ENCODE data around the gene LRRC51. TPM values are rescaled to one million over a fixed set of nuclear protein-coding genes. Genes with fewer than 3 reads are reported as not detected.

Gene LRRC51
- total RNA-seq, 3 donors from 2014 or later (not counting 1 experiment from before 2014, with no cell fraction given), result 2.0 to 3.1 (median 2.5) TPM

DNA sequence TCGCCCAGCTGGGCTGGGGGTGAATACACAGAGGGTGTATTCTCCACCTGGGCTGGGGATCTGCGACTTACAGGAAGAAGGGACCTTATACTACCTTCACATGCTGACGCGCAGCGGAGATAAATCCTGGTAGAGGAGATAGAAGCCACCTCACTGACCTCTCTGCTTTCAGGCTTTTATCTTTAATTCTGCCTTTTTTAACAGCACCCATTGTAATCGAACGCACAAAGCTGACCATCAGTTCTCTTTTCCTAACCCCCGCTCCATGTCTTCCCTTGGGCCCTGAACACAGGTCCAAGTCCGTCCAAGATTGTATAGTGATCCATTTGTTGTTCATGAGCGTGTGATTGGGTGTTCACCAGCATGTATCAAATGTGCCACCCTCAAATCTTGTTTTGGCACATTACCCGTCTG lies 23.1 kb downstream of the LRRC51 start:
- Mint-ChIP-seq H3K36me3 (no peaks in the 10 kb centered on the region), H3K4me1 (peaks cover 43 to 45% of the 10 kb centered on the region in 2 donors), H3K9me3 (no peaks in the 10 kb centered on the region), H3K27ac (peak overlapping the region; percentile 89 to 91), H3K4me3 (peak overlapping the region; percentile 94), H3K27me3 (ENCODE audit: low read depth in 2 of 2) (no peaks in the 10 kb centered on the region)
- Histone ChIP-seq H3K9me3 (ENCODE audit: control insufficient read depth, insufficient read depth, low read length) (no peaks in the 10 kb centered on the region), H3K4me3 (ENCODE audit: low read length) (peak overlapping the region; percentile 84), H3K27me3 (ENCODE audit: control insufficient read depth, insufficient read depth, low read length) (no peaks in the 10 kb centered on the region), H3K27ac (ENCODE audit: low read length) (peak overlapping the region; percentile 87), H3K4me1 (ENCODE audit: control insufficient read depth, insufficient read depth, low read length) (peaks cover 31% of the 10 kb centered on the region), H3K36me3 (ENCODE audit: control insufficient read depth, insufficient read depth, low read length) (peaks cover 6% of the 10 kb centered on the region)
- 85% methylated on average over 10 of the region's 11 CpGs for WGBS (ENCODE audit: insufficient coverage)
- intact Hi-C loops (cut with micrococcal nuclease), result loop anchor here (1.0 kb wide), 2 partner anchors 9 to 23 kb away; partner anchors contain the start of genes ANAPC15, LRRC51 and NUMA1
- TF ChIP-seq, protein P1, sequence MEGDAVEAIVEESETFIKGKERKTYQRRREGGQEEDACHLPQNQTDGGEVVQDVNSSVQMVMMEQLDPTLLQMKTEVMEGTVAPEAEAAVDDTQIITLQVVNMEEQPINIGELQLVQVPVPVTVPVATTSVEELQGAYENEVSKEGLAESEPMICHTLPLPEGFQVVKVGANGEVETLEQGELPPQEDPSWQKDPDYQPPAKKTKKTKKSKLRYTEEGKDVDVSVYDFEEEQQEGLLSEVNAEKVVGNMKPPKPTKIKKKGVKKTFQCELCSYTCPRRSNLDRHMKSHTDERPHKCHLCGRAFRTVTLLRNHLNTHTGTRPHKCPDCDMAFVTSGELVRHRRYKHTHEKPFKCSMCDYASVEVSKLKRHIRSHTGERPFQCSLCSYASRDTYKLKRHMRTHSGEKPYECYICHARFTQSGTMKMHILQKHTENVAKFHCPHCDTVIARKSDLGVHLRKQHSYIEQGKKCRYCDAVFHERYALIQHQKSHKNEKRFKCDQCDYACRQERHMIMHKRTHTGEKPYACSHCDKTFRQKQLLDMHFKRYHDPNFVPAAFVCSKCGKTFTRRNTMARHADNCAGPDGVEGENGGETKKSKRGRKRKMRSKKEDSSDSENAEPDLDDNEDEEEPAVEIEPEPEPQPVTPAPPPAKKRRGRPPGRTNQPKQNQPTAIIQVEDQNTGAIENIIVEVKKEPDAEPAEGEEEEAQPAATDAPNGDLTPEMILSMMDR (IDR thresholded peaks at IDR 0.05), result no peak
- DNase-seq (no peak), ATAC-seq (no peak)

DNA sequence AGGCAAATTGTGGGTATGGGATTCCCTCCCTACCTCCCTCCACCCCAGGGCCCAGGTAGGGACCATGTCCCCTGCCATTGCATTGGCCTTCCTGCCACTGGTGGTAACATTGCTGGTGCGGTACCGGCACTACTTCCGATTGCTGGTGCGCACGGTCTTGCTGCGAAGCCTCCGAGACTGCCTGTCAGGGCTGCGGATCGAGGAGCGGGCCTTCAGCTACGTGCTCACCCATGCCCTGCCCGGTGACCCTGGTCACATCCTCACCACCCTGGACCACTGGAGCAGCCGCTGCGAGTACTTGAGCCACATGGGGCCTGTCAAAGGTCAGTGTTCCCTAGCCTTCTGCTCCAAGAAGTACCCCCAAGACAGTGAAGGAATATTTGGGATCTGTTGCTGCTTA lies 25.2 kb downstream of the LRRC51 start, which contains the start of gene TOMT:
TOMT (plus strand) TSS at position 37 of the 400 bp plus-strand sequence; CDS start at position 65, 28 bp downstream.
- Histone ChIP-seq H3K27me3 (ENCODE audit: control insufficient read depth, insufficient read depth, low read length) (no peaks in the 10 kb centered on the region), H3K4me1 (ENCODE audit: control insufficient read depth, insufficient read depth, low read length) (peaks cover 25% of the 10 kb centered on the region), H3K27ac (ENCODE audit: low read length) (no peak within 1 kb of the TSS), H3K9me3 (ENCODE audit: control insufficient read depth, insufficient read depth, low read length) (no peaks in the 10 kb centered on the region), H3K4me3 (ENCODE audit: low read length) (no peak within 1 kb of the TSS), H3K36me3 (ENCODE audit: control insufficient read depth, insufficient read depth, low read length) (peaks cover 2% of the 10 kb centered on the region)
- Mint-ChIP-seq H3K36me3 (no peaks in the 10 kb centered on the region), H3K27me3 (ENCODE audit: low read depth in 2 of 2) (no peaks in the 10 kb centered on the region), H3K4me1 (peaks cover 35 to 36% of the 10 kb centered on the region in 2 donors), H3K4me3 (no peak within 1 kb of the TSS), H3K9me3 (no peaks in the 10 kb centered on the region), H3K27ac (peak within 1 kb of the TSS; percentile 89 to 91)
- TF ChIP-seq, protein P1 (IDR thresholded peaks at IDR 0.05), result no peak
- ATAC-seq (no peak), DNase-seq (no peak)
- WGBS (ENCODE audit: insufficient coverage), result 97% methylated on average over 14 of the region's 14 CpGs
- intact Hi-C loops (cut with micrococcal nuclease), result no loop called here

DNA sequence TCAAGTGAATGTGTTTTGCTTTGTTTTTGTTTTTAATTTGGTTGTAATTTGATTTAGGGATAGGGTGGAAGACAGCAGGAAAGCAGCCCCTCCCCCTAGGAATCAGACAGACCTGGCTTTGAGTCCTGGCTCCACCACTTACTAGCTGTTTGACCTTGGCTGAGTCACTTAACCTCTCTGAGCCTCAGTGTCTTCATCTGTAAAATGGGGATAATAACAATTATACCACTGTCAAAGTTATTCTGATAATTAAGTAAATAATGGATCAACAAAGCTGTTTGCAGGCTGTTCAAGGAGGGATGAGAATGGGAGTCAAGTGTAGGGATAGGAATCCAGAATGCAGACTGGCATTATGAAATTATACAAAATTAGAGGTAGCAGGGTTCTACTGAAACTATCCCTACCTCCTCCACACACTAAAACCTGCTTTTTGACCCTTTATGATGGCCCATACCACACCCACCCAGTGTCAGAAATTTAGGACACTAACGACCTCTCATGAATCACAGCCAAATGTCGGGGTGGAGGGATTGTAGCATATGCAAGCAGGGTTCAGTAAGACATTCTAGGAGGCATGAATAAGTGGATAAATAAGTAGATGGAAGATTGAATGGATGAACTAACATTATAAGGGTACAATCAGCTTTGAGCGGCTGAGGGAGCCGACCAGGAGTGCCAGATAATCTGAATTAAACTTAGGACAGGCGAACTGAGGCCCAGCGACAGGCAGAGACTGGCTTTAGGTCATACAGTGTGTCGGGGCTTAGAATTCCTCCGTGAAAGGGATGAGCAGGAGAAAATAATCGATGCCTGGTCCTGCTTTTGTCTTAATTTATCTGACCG lies 30.9 kb downstream of the LRRC51 start:
- H3K27me3 ChIP-seq (ENCODE audit: control insufficient read depth, insufficient read depth, low read length), result no peaks in the 10 kb centered on the region
- no peaks in the 10 kb centered on the region for H3K36me3 Mint-ChIP-seq

More for the DNA sequence above, 30.9 kb downstream of the LRRC51 start:
- 6% methylated on average over 10 of the region's 10 CpGs for WGBS (ENCODE audit: insufficient coverage)
- Mint-ChIP-seq H3K27me3 (ENCODE audit: low read depth in 2 of 2) (peaks cover 7 to 18% of the 10 kb centered on the region in 2 donors), H3K9me3 (no peaks in the 10 kb centered on the region), H3K4me3 (peak overlapping the region; percentile 94), H3K27ac (peak overlapping the region; percentile 95 to 96), H3K4me1 (peaks cover 20 to 24% of the 10 kb centered on the region in 2 donors)
- TF ChIP-seq, protein P1 (IDR thresholded peaks at IDR 0.05), result no peak
- H3K27ac ChIP-seq (ENCODE audit: low read length), result peak overlapping the region; percentile 90
- intact Hi-C loops (cut with micrococcal nuclease), result loop anchor here (1.0 to 2.0 kb wide), 4 partner anchors 8 to 183 kb away; partner anchors contain the start of genes LAMTOR1, LRRC51, NUMA1 and XNDC1N
- peaks cover 19% of the 10 kb centered on the region for H3K4me1 ChIP-seq (ENCODE audit: control insufficient read depth, insufficient read depth, low read length)
- H3K36me3 ChIP-seq (ENCODE audit: control insufficient read depth, insufficient read depth, low read length), result peaks cover 2% of the 10 kb centered on the region
- H3K9me3 ChIP-seq (ENCODE audit: control insufficient read depth, insufficient read depth, low read length), result no peaks in the 10 kb centered on the region
- ATAC-seq, result peak in 2 of 3 donors; percentile 0
- H3K4me3 ChIP-seq (ENCODE audit: low read length), result peak overlapping the region; percentile 69
- DNase-seq, result no peak
